GM10248 (cell line): ENCODE measurements around the gene ADAMTS15.
A peak's percentile ranks its signal among the peaks of the same experiment; 100 is the strongest.
"Not testable (repeated sequence)": the region's sequence is repeated elsewhere in the genome, so short reads cannot be mapped to it uniquely, and the experiment has no call there.

Experiments used
- CTCF ChIA-PET: fragments of 300-600 bp; sonication (Branson Sonifier 250); formaldehyde crosslinking; extraction: SDS; loops from one replicate; lab custom pipeline; 2021; ENCODE audit warnings: antibody characterized with exemption; lab: Yijun Ruan, JAX
- POLR2A ChIA-PET: fragments of 350-650 bp; sonication (Branson Sonifier 250); formaldehyde crosslinking; extraction: SDS; loops from one replicate; lab custom pipeline; 2020; ENCODE audit warnings: antibody characterized with exemption; lab: Yijun Ruan, JAX
- DNase-seq: peaks from one replicate; pipeline ENCODE4 v3.0.0; 2012; ENCODE audit errors: extremely low spot score
- CTCF ChIP-seq: IDR thresholded peaks from 2 replicates; pipeline ENCODE4 v1.5.1; 2012; ENCODE audit warnings: mild to moderate bottlenecking, low read depth; ENCODE audit errors: extremely low read depth, missing control alignments, control extremely low read depth

Gene ADAMTS15

GRCh38 chr11:130433357-130433756 lies 15.1 kb upstream of the ADAMTS15 start:
- POLR2A ChIA-PET: no interaction called here
- DNase-seq: no peak
- TF ChIP-seq CTCF: no peak
- CTCF ChIA-PET: interaction anchor here (0.7 to 18.4 kb wide), 15 partner anchors 10 to 483 kb away, joined by 3 to 447 read pairs (median 5); partner anchors contain the start of gene SNX19

- DNase-seq: peak; percentile 71
- POLR2A ChIA-PET: no interaction called here
These were observed 13.8 kb upstream of the ADAMTS15 start for GRCh38 chr11:130434521-130435223.

GRCh38 chr11:130435671-130436070 lies 12.8 kb upstream of the ADAMTS15 start:
- no peak for DNase-seq
- ChIA-PET POLR2A (no interaction called here), CTCF (interaction anchor here (0.9 to 18.4 kb wide), 9 partner anchors 11 to 459 kb away, joined by 3 to 447 read pairs (median 4); no protein-coding TSS in a partner anchor)
- no peak for TF ChIP-seq CTCF

More at GRCh38 chr11:130434521-130435223, 13.8 kb upstream of the ADAMTS15 start:
- CTCF ChIA-PET: interaction anchor here (0.7 to 18.4 kb wide), 20 partner anchors 8 to 475 kb away, joined by 3 to 447 read pairs (median 4); partner anchors contain the start of gene ADAMTS15
- TF ChIP-seq CTCF: peak; percentile 83

- DNase-seq: no peak
- CTCF ChIA-PET: interaction anchor here (1.8 to 18.4 kb wide), 3 partner anchors 19 to 458 kb away, joined by 3 to 447 read pairs (median 22); no protein-coding TSS in a partner anchor
- TF ChIP-seq CTCF: no peak
- POLR2A ChIA-PET: no interaction called here
These were observed 12.3 kb upstream of the ADAMTS15 start for GRCh38 chr11:130436171-130436570.

GRCh38 chr11:130437848-130438247 lies 10.6 kb upstream of the ADAMTS15 start:
- TF ChIP-seq CTCF: no peak
- no peak for DNase-seq
- CTCF ChIA-PET: interaction anchor here (3.9 to 18.4 kb wide), 2 partner anchors 427 to 456 kb away, joined by 22 to 447 read pairs; no protein-coding TSS in a partner anchor
- POLR2A ChIA-PET: no interaction called here

GRCh38 chr11:130438401-130439159 lies 9.9 kb upstream of the ADAMTS15 start:
- POLR2A ChIA-PET, DNase-seq: not testable (repeated sequence)
- CTCF ChIA-PET: interaction anchor here (18.4 kb wide), 1 partner anchor 427 kb away, joined by 447 read pairs; no protein-coding TSS in a partner anchor
